SK-MEL-5 (cell line): Measurements from ENCODE around the gene CA5A. TPM values are rescaled to one million over a fixed set of nuclear protein-coding genes. Genes with fewer than 3 reads are reported as not detected.
A peak's percentile ranks its signal among the peaks of the same experiment; 100 is the strongest.
"Not testable (repeated sequence)": the region's sequence is repeated elsewhere in the genome, so short reads cannot be mapped to it uniquely, and the experiment has no call there.

Experiments
- DNase-seq: peaks from one replicate; pipeline ENCODE4 v3.0.0-alpha.2; 2016; ENCODE audit warnings: low read depth, low spot score
- in situ Hi-C: cut with HindIII; loops from 2 replicates; pipeline ENCODE4 v1.10.0; 2016; ENCODE audit warnings: low sequenced_read_pairs, high pct_unique_total_duplicates, low pct_unique_long_range_greater_than_20kb
- total RNA-seq: library from RNA; depleted of rRNA; stranded (reverse); fragments of >200 nt; shearing (Covaris generic); gene quantifications from 2 replicates; pipeline ENCODE4 v1.2.3, GENCODE V29; 2014

Gene CA5A
- total RNA-seq, 1 experiment from 2014 or later, result not detected

DNA sequence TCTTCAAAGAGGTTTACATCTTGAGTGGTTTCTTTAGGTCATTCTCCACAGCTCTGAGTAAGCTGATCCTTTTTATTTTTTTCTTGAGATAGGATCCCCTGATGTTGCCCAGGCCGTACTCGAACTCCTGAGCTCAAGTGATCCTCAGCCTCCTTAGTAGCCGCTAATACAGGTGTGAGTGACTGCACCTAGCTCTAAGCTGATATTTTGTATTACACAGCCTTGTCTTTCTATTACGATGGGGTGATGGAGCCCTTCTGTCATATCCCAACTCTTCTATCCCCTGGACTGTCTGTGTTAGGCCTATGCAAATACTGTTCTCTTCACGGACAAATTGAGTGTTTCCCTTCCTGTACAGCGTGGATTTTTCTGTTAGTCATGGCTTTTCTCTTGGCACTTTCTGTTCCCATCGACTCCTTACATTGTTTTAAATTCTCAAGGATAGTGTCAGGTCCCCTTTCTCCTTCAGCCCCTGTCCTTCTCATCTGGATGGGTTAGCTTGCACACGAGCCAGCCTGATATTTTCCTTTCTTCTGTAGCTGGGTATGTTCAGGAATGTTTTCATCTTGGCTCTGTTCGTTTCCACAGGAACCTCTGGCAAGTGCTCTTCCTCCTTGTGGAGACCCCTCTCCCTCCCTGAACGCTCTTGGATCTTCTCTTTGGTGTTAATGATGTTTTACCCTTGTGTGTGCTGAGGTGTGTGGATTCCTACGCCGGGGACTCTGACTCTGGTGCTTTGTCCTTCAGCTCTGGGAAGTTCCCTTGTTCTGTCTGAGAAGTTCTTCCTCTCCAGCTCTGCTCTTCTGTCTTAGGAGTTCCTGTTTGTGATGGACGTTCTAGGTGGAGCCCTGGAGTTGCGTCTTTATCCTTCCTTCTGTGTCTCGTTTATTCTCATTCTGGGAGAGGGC lies 17.2 kb upstream of the CA5A start:
- DNase-seq, result no peak
- in situ Hi-C loops, result no loop called here

DNA sequence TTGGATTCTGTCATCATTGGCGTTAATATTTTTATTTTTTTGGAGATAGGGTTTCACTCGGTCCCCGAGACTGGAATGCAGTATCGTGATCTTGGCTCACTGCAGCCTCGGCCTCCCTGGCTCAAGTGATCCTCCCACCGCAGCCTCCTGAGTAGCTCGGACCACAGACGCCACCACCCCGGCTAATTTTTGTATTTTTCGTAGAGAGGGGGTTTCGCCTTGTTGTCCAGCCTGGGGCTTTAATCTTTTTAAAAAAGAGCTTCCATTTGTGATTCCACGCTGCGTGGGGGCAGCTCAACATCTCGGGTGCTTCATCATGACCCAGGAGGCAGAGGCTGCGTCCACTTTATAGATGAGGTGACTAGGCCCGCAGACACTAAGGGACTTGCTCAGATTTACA lies 16.4 kb upstream of the CA5A start:
- in situ Hi-C loops, result no loop called here
- DNase-seq, result no peak

DNA sequence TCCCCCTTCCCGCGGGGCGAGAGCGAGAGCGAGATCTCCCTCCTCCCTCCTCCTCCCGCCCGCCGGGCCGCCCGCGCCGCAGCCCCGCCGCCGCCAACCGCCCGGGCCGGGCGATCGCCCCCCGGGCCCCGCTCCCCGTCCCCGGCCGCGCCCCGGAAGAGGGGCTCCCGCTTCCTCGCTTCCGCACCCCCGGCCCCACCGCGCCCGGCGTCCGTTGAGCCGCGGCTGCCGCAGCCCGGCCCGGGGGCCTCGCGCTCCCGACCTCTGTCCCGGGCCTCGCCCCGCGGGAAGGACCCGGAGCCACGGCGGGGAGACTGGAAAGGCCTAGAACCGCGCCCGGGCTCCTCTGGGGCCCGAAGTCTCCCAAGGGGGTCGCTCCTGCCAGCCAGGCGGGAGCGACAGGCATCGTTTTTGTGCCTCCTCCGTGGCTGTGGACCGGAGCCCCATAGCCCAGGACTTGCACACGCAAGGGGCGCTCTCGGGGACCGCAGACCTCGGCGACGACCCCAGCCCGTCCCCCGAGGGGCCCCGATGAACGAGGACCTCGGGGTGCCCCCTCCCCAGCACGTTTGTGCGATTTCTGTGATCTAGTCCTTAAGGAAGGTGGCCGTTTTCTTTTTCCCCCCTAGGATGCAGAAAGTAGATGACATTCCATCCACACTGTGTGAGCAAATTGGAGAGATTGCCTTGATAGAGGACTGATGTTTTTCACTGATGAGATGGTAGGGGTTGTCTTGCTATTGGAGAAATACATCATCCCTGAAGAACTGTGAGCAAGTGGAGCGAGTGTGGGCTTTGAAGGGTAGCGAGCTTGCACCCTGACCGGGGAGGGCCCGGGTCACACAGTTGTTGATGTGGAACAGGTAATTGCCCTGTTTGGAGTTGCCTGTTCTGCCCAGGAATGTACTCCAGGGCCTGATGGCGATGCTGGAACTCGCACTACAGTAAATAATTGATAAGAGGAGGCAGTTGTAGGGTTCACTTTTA lies 15.5 kb upstream of the CA5A start:
- DNase-seq, result no peak
- in situ Hi-C loops, result no loop called here

DNA sequence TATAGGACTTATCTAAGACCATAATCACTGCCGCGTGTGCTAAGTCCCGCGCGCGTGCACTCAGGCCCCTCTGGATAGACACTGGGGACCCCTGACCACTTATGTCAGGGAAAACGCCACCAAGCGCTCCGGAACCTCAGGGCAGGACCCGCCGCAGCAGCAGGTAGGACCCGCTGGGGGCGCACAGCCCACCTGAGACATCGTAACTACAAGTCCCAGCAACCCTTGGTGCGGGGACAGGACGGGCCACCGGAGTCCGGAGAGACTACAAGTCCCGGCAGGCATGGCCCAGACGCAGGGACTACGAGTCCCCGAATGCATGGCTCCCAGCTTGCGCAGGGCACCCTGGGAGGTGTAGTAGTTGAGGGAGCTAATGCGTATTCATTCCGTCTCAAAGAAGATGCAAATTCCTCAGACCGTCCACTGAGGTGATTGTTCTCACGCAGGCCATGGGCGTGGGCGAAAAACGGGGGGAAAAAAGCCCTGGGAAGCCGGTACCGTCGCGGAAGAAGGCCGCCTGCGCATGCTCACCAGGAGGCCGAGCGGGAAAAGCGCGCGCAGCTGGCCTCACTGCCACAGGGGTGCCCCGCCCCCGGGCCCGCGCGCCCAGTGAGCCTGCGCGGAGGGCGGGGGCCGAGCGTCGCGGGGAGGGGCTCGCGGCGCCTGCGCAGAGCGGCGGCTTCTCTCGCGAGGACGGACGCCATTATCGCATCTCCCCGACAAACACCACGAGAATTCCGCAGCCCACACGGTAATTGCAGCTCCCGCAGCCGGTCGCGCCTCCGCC lies 14.6 kb upstream of the CA5A start, which contains the start of gene BANP:
Gene BANP, plus strand, starts transcription at position 670 of the 787 bp plus-strand sequence. CDS start 23,682 bp downstream, outside the sequence.
- peak; percentile 98 for DNase-seq
- in situ Hi-C loops, result no loop called here

DNA sequence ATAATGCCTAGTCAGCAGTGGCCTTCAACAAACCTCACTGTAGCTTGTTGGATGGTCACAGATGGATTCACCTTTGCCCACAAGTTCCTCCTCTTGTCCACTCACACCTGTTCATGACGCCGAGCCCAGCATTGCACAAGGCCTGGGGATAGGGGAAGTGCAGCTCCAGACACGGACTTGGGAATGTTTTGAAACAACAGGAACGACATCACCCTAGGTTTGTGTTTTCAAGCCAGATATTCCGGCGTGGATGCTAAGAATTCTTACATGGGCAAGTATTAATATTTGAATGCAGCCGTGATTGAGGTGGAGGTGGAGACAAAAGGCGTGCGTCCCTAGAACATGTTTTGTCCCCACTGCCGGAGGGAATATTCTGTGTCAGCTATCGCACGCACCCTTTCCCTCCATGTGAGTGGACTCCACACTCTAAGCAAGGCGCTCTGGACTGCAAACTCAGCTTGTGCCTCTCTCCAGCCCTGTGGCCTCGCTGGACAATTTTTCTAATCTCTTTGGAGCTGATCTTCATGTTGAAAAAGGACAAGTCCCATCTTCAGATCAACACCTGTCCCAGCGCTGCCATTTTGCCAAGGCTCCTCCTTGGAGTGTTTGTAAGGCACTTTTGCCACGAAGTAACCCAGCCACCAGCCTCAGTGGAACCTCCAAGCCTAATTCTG lies 12.9 kb upstream of the CA5A start:
- in situ Hi-C loops, result no loop called here
- DNase-seq, result no peak

DNA sequence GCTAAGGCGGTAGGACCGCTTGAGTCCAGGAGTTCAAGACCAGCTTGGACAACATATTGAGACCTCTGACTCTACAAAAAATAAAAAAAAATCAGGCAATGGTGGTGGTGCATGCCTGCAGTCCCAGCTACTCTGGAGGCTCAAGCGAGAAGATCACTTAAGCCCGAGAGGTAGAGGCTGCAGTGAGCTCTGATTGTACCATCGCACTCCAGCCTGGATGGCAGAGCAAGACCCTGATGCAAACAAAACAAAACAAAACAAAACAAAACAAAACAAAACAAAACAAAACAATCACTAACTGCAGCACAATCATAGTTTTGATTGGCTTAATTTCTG lies 12.4 kb upstream of the CA5A start:
- DNase-seq, result no peak
- in situ Hi-C loops, result no loop called here

DNA sequence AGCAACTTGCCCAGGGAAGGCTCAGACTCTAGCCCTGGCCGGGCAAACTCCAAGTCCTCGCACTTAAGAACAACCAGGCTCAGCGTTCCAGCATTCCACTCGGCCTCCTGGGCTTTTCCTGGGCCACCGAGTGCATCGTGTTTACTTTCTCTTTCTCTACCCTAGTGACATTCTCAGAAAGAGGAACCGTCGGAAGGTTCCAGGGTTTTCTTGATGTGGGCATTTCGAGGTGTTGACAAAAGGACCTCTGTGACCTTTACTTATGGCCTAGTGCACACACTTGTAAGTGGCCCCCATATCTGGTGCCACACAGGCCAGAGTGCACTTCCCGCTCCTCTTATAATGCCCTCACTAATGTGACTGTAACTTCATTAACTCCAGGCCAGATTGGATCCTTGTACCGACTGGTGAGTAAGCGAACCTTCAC lies 11.8 kb upstream of the CA5A start:
- no peak for DNase-seq
- in situ Hi-C loops, result no loop called here

DNA sequence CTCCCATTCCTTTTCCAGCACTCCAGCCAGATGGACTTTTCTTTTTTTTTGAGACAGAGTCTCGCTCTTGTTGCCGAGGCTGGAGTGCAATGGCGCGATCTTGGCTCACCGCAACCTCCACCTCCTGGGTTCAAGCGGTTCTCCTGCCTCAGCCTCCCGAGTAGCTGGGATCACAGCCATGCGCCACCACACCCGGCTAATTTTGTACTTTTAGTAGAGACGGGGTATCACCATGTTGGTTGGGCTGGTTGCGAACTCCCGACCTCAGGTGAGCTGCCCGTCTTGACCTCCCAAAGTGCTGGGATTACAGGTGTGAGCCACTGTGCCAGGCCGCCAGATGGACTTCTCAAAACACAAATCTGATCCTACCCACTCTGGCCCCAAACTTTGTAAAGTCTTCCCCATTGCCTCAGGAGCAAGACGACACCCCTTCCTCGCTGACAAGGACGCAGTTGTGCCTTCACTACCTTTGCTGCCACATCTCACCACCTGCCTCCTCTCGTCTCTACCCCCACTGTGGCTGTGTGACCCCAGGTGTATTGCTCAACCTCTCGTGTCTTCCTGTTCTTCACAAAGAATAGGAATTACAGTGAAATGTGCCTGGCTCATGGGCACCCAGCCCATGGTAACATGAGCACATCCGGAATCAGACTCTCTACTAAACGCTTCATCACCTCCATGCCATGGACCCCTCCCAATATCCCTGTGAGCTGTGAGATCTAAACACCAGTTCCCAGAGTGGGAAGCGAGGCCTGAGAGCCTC lies 11.2 kb upstream of the CA5A start:
- in situ Hi-C loops, result no loop called here
- no peak for DNase-seq

DNA sequence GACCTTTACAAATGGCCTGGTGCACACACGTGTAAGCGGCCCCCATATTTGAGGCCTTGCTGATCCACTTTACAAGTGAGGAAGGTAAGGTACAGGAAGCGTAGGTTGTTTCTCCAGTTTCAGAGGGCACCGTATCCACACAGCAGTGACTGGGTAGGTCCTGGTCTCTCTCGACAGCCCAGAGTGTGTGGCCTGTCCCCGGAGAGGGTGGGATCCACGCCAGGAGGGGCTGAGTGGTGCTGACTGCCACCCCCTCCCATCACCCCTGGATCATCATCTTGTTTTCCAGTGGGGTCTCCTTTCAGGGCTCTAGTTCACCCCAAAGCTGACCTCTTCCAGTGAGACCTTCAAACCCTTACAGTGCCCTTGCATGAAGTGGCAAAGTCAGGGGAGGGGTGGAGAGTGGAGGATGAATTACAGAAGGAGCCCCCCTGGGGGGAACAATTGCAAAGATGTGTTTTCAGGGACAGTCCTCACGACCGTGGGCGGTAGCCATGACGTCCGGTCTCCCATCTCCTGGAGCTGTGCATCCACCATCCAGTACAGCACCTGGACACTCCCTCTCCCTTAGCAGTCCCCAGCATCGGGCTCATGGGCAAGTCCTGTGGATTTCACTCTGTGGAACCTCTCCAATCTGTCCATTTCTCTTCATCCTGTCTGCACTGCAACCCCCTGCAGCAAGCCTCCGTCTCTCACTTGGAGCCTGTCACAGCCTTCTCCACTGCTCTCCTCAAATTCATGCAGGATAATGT lies 10.4 kb upstream of the CA5A start:
- in situ Hi-C loops, result no loop called here
- no peak for DNase-seq

DNA sequence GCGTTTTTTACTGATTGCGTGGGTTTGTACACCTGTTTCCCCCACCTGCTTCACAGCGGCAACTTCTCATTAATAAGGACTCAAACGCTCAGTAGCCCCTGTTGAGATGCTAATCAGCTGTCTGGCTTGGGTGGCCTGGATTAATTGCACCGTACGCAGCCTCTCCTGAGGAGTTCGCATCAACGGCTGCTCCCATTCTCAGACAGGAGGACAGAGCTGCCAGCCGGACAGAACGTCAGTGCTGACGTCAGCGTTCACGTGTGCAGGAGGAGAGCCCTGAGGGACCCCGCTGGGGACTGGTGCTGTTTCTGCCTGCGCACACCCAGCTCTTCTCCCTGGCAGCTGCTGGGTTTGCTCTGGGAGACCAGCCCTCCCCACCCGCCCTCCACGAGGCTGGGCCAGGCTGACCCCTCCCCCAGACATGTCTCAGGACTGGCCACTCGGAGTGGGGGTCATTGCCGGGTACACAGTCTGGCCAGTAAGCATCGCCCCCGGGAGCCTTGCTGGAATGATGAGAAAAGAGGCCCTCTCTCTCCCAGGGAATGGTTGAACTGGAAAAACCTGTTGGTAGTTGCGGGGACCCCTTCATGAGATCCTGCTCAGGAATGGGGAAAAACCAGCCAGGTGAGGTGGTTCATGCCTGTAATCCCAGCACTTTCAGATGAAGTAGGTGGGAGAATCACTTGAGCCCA lies 9.2 kb upstream of the CA5A start:
- peak; percentile 61 for DNase-seq
- in situ Hi-C loops, result no loop called here

DNA sequence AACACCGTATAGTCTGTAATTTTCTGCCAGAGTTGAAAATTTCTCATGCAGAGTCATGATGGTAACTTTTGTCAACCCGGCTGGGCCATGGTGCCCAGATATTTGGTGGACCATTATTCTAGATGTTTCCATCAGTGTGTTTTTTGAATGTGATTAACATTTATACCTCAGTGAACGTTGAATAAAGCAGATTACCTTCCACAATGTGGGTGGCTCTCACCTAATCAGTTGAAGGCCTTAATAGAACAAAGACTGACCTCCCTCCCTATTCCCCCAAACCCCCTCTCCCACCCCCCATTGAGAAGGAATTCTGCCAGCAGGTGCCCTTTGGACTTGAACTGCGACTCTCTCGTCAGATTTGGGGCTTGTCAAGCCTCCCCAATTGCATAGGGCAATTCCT lies 6.4 kb upstream of the CA5A start:
- in situ Hi-C loops, result no loop called here
- DNase-seq, result no peak

DNA sequence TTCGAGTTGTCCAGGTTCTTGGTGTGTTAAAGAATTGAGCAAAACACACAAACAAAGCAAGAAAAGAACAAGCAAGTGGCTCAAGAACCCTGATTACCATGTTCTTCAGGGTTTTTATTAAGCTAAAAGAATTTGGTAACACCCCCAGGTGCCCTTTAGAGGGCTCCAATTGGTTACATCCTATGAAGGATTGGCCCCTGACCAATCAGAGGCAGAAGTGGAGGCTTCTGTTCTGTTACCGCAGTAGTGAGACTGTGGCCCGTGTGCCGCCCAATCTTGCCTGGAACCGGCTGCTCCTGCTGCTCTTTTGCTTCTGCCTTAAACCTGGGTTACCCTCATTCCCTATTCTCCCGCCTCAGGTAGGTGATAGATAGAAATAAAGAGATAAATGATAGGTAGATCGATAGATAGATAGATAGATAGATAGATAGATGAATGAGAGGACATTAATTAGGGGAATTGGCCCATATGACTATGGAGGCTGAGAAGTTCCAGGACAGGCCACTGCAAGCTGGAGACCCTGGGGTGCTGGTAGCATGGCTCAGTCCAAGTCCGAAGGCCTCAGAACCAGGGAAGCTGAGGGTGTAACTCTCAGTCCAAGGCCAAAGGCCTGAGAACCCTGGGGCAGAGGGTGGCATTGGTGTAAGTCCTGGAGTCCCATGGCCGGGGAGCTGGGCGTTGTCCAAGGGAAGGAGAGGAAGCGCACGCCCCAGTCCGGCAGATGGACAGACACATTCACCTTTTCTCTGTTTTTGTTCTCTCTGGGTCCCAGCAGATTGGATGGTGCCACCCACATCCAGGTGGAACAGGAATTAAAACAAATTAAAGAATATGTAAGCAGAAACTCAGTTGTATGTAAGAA lies 3.5 kb upstream of the CA5A start:
- DNase-seq, result no peak
- in situ Hi-C loops, result no loop called here

DNA sequence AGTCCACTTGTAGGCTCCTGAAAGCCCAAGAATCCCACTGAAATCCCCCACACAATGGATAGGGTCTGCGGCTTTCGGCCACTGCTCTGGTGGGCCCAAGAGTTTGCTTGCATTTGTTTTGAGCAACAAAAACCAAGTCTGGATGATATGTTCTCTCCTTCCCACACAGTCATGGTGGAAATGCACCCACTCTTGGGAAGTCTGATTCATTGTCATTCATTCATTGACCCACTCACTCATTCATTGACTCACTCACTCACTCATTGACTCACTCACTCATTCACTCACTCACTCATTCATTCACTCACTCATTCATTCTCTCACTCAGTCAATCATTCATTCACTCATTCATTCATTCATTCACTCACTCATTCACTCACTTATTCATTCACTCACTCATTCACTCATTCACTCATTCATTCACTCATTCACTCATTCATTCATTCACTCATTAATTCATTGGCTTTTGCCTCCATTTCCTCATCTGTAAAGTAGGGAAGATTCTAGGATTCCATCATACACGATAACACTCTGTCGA lies 2.2 kb upstream of the CA5A start:
- in situ Hi-C loops, result no loop called here
- DNase-seq, result no peak

DNA sequence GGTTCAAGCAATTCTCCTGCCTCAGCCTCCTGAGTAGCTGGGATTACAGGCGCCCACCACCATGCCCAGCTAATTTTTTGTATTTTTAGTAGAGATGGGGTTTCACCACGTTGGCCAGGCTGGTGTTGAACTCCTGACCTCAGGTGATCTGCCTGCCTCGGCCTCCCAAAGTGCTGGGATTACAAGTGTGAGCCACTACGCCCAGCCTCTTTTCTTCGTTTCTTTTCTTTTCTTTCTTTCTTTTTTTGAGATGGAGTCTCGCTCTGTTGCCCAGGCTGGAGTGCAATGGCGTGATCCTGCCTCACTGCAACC lies 858 bp upstream of the CA5A start:
- DNase-seq, in situ Hi-C loops: not testable (repeated sequence)

DNA sequence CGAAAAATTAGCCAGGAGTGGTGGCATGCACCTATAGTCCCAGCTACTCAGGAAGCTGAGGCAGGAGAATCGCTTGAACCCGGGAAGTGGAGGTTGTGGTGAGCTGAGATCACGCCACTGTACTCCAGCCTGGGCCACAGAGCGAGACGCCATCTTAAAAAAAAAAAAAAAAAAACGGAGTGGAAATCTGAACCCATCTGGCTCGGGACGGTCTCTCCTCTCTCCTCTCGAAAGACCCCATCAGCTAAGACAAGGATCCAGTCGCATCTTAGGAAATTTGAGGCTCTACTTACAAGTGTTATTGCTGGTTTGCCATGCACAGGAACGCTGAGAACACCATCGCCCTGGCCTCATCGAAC lies 334 bp downstream of the CA5A start:
- in situ Hi-C loops, DNase-seq: not testable (repeated sequence)
